ENCODE data around the gene ERGIC2.

GRCh38 chr12:29374012-29374411 is 7.0 kb downstream of the ERGIC2 start:
- TF ChIP-seq CTCF (IDR thresholded peaks at IDR 0.05) = no peak
- TF ChIP-seq POLR2A (IDR thresholded peaks at IDR 0.05) = no peak
